K562 (cell line): ENCODE measurements around the gene PTPRU. TPM values are rescaled to one million over a fixed set of nuclear protein-coding genes. Genes with fewer than 3 reads are reported as not detected.

Source experiments
- ARNT ChIP-seq, 2 experiments: fragments of 450-650 bp; IDR thresholded peaks; 2 replicates each; pipeline ENCODE4 v1.6.1; 2016; ENCODE audit warnings: mild to moderate bottlenecking in 1 of 2
- E2F1 ChIP-seq: sonication (generic); formaldehyde crosslinking; IDR thresholded peaks from 2 replicates; pipeline ENCODE4 v1.8.1; 2023; ENCODE audit warnings: mild to moderate bottlenecking, missing genetic modification reagents, moderate library complexity
- E2F4 ChIP-seq: sonication (generic); formaldehyde crosslinking; IDR thresholded peaks from 2 replicates; pipeline ENCODE4 v1.8.0; 2022; ENCODE audit warnings: mild to moderate bottlenecking, low read depth, missing genetic modification reagents
- FOXA3 ChIP-seq, 2 experiments: fragments of 450-650 bp in 1 of 2; sonication (generic) in 1 of 2; formaldehyde crosslinking; IDR thresholded peaks in 1 of 2; conservative IDR thresholded peaks in 1 of 2; 2 replicates each; pipeline versions ENCODE4 v1.4.0 to v1.8.0; 2020 to 2022; ENCODE audit warnings: mild to moderate bottlenecking in 2 of 2, missing genetic modification reagents in 1 of 2
- HNRNPL ChIP-seq: fragments of 200-400 bp; formaldehyde crosslinking; IDR thresholded peaks from 2 replicates; pipeline ENCODE4 v1.6.1; 2017; ENCODE audit warnings: low read depth, mild to moderate bottlenecking, low read length
- KDM2B ChIP-seq: fragments of 250-450 bp; sonication (Bioruptor Pico); IDR thresholded peaks from 2 replicates; pipeline ENCODE4 v1.8.0; 2021; ENCODE audit warnings: mild to moderate bottlenecking, moderate library complexity
- NFIC ChIP-seq: fragments of 450-650 bp; IDR thresholded peaks from 2 replicates; pipeline ENCODE4 v1.6.1; 2017; ENCODE audit warnings: mild to moderate bottlenecking, inconsistent platforms
- NR2C1 ChIP-seq, 2 experiments: fragments of 450-650 bp; IDR thresholded peaks; 2 replicates each; pipeline ENCODE4 v1.6.1; 2017; ENCODE audit warnings: mild to moderate bottlenecking in 2 of 2, antibody characterized with exemption in 1 of 2, inconsistent platforms in 1 of 2, missing compliant biosample characterization in 1 of 2, missing genetic modification characterization in 1 of 2
- ZBTB12 ChIP-seq: fragments of 250-450 bp; sonication (Bioruptor Pico); IDR thresholded peaks from 2 replicates; pipeline ENCODE4 v1.4.0; 2020
- ZBTB26 ChIP-seq: fragments of 450-650 bp; formaldehyde crosslinking; IDR thresholded peaks from 2 replicates; pipeline ENCODE4 v1.4.0; 2022; ENCODE audit warnings: missing genetic modification characterization
- ZNF3 ChIP-seq: fragments of 250-450 bp; sonication (Bioruptor Pico); IDR thresholded peaks from 2 replicates; pipeline ENCODE4 v1.5.0; 2021; ENCODE audit warnings: mild to moderate bottlenecking, moderate library complexity
- ZNF639 ChIP-seq, 2 experiments: fragments of 200-800 bp in 1 of 2; sonication (Bioruptor generic) in 1 of 2; sonication (generic) in 1 of 2; formaldehyde crosslinking in 1 of 2; IDR thresholded peaks in 1 of 2; conservative IDR thresholded peaks in 1 of 2; 2 replicates each; pipeline versions ENCODE4 v1.5.0 to v1.6.1; 2016 to 2020; ENCODE audit warnings: missing compliant biosample characterization in 1 of 2, missing genetic modification characterization in 1 of 2, missing genetic modification reagents in 1 of 2
- ZSCAN32 ChIP-seq: fragments of 450-650 bp; formaldehyde crosslinking; IDR thresholded peaks from 2 replicates; pipeline ENCODE4 v1.4.0; 2020; ENCODE audit warnings: mild to moderate bottlenecking, moderate library complexity
- polyA plus RNA-seq, 8 experiments: library from polyadenylated mRNA; depleted of rRNA in 4 of 8; stranded (reverse) in 5 of 8; unstranded in 3 of 8; fragments of >200 nt; fragmentation: Nextera tagmentation in 2 of 8; fragmentation: Illumina TruSeq in 1 of 8; extraction: Ambion mirVana in 2 of 8; extraction: Trizol in 1 of 8; gene quantifications; 2 replicates each; pipeline versions ENCODE4 v1.2.1 to v1.2.3, GENCODE V29; 2011 to 2014; ENCODE audit warnings: inconsistent platforms in 1 of 8, missing spikeins in 1 of 8
- total RNA-seq, 7 experiments: library from RNA; depleted of rRNA in 6 of 7; stranded (reverse); fragments of >200 nt in 6 of 7; fragmentation: Illumina TruSeq in 2 of 7; extraction: Trizol in 2 of 7; gene quantifications; 2 replicates each; pipeline versions ENCODE4 v1.2.1 to v1.2.3, GENCODE V29; 2011 to 2021; ENCODE audit warnings: low replicate concordance in 1 of 7

The PTPRU gene
- total and polyA plus RNA-seq, 9 of the 15 experiments (the other 6 are each of a cell fraction or from before 2014, with no cell fraction given), result 0.01 to 2.9 (median 1.0) TPM

GRCh38 chr1:29230553-29231378 is 5.6 kb upstream of the PTPRU start, which contains the start of gene MECR (continued):
- TF ChIP-seq ZNF639 (CRISPR knock-in tag; conservative IDR thresholded peaks at IDR 0.05 in 1 of 2, IDR thresholded peaks at IDR 0.05 in 1 of 2), result no peak
- no peak for TF ChIP-seq ZBTB26 (CRISPR knock-in tag)
- TF ChIP-seq KDM2B, result no peak
- TF ChIP-seq ZSCAN32 (CRISPR knock-in tag), result no peak
- TF ChIP-seq NR2C1 (IDR thresholded peaks at IDR 0.05), result no peak
- no peak for TF ChIP-seq NR2C1 (tag; IDR thresholded peaks at IDR 0.05)
- peak; percentile 86; the same call in 1 of the 2 replicates for TF ChIP-seq E2F1 (CRISPR knock-in tag)
- TF ChIP-seq E2F4, result no peak
- peak; percentile 96 for TF ChIP-seq ZBTB12 (CRISPR knock-in tag)
- TF ChIP-seq ZNF3 (CRISPR knock-in tag), result no peak
- TF ChIP-seq FOXA3 (CRISPR knock-in tag; conservative IDR thresholded peaks at IDR 0.05 in 1 of 2, IDR thresholded peaks at IDR 0.05 in 1 of 2), result peak in 1 of 2 experiments; percentile 61; a peak in 1 of 4 replicates
- peak; percentile 71 for TF ChIP-seq NFIC
- TF ChIP-seq HNRNPL, result peak; percentile 85
- no peak; a peak in 1 of 4 replicates for TF ChIP-seq ARNT (IDR thresholded peaks at IDR 0.05)
